IPS DF 6.9 (cell line): ENCODE results near the gene OPN1SW.

Source experiments
- DNase-seq: peaks from one replicate; pipeline ENCODE4 v3.0.0-alpha.2; 2013; ENCODE audit warnings: low read depth, low spot score
- H3K27ac ChIP-seq: one replicate; pipeline ENCODE4 v1.5.1; 2013; ENCODE audit warnings: low read length, control low read depth
- H3K27me3 ChIP-seq: 2 replicates; pipeline ENCODE4 v1.6.1; 2013; ENCODE audit warnings: mild to moderate bottlenecking, low read length; ENCODE audit not compliant: control insufficient read depth, insufficient read depth
- H3K36me3 ChIP-seq: 2 replicates; pipeline ENCODE4 v1.6.1; 2013; ENCODE audit warnings: low read length; ENCODE audit not compliant: control insufficient read depth, insufficient read depth
- H3K4me1 ChIP-seq: 2 replicates; pipeline ENCODE4 v1.6.1; 2013; ENCODE audit warnings: low read length; ENCODE audit not compliant: control insufficient read depth, insufficient read depth
- H3K4me3 ChIP-seq: 2 replicates; pipeline ENCODE4 v1.5.1; 2013; ENCODE audit warnings: mild to moderate bottlenecking, low read length
- H3K9me3 ChIP-seq: 2 replicates; pipeline ENCODE4 v1.6.1; 2013; ENCODE audit warnings: low read length, inconsistent platforms; ENCODE audit not compliant: control insufficient read depth, insufficient read depth
- WGBS: extraction: QIAGEN DNeasy Blood & Tissue Kit; methylation state at CpG from one replicate; pipeline ENCODE4 v1.1.7; 2013; ENCODE audit warnings: mixed read lengths, missing lambda C conversion rate; ENCODE audit not compliant: insufficient read length, insufficient coverage; 5-methylcytosine and 5-hydroxymethylcytosine counted together

The OPN1SW gene, protein sequence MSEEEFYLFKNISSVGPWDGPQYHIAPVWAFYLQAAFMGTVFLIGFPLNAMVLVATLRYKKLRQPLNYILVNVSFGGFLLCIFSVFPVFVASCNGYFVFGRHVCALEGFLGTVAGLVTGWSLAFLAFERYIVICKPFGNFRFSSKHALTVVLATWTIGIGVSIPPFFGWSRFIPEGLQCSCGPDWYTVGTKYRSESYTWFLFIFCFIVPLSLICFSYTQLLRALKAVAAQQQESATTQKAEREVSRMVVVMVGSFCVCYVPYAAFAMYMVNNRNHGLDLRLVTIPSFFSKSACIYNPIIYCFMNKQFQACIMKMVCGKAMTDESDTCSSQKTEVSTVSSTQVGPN

DNA sequence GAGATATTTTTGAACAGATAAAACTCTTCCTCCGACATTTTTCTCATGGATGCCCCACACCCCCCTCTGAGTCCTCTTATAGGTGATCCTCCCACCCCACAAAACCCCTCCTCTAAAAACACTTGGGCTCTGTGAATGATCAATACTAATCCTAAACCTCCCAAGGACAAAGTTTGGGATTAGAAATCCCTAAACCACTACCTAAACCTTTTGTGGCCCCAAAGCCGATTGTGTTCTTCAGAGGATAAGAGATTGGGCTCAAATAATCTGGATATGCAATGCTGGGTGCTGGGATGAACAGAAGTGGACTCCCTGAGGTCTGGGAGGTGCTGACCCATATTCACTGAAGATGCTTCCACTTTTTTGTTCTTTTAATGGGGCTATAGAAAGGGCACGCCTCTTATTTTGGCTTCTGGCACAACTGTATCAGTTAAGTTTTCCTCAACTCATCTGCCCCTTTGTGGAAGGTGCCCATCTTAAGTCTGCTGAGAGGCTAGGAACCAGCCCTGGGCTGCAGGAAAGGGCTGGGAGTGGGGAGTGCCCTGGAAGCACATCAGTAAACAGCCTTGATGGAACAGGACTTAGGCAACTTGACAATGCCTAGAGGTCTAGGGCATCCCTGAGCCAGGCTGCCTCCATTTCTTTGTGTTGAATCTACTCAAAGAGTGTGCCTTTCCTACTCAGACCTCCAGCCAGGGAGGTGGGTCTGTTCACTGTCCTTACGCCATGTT, at the start of gene OPN1SW:
Gene OPN1SW, minus strand, starts transcription at position 51 of the 731 bp plus-strand sequence. Its CDS starts 13 bp downstream, at position 38.
- no peaks in the 10 kb centered on the region for H3K36me3 ChIP-seq
- H3K27ac ChIP-seq = no peak within 1 kb of the TSS
- H3K4me1 ChIP-seq = no peaks in the 10 kb centered on the region
- no peaks in the 10 kb centered on the region for H3K27me3 ChIP-seq
- no peak for DNase-seq
- WGBS = no CpG with 5 or more reads among the region's 4 CpGs
- H3K9me3 ChIP-seq = no peaks in the 10 kb centered on the region
- H3K4me3 ChIP-seq = no peak within 1 kb of the TSS

GRCh38 chr7:128821724-128822123, 46.1 kb upstream of the OPN1SW start:
- Histone ChIP-seq H3K27ac (no peak overlapping the region), H3K9me3 (no peaks in the 10 kb centered on the region), H3K4me1 (no peaks in the 10 kb centered on the region), H3K36me3 (no peaks in the 10 kb centered on the region), H3K27me3 (no peaks in the 10 kb centered on the region), H3K4me3 (no peak overlapping the region)
- DNase-seq = no peak
- no CpG with 5 or more reads among the region's 4 CpGs for WGBS

DNA sequence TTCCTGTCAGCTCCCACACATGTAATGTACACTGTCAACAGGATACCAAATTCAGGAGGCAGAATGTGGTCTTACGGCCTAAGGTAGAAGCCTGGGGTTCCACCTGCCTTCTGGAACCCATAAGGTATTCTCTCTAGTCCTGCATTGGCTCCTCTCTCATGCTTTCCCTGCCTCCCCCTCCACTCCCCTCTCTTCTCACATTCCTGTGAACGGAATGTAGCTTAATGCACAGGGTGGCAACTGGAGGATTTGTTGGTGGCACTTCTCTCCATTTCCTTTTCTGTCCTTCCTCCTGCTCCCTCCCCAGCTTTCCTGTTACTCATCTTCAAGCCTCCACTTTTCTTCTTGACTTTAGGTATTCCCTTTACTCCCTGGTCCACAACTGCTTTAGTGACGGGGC, 43.1 kb upstream of the OPN1SW start:
- Histone ChIP-seq H3K27me3 (no peaks in the 10 kb centered on the region), H3K4me1 (no peaks in the 10 kb centered on the region), H3K4me3 (no peak overlapping the region), H3K36me3 (no peaks in the 10 kb centered on the region), H3K27ac (no peak overlapping the region), H3K9me3 (no peaks in the 10 kb centered on the region)
- WGBS = no CpG with 5 or more reads among the region's 3 CpGs
- DNase-seq = no peak

GRCh38 chr7:128815289-128815942, 39.8 kb upstream of the OPN1SW start:
- DNase-seq = no peak
- Histone ChIP-seq H3K27ac (no peak overlapping the region), H3K4me1 (0 out of 2 replicates have a peak, but pooled peaks cover 3% of the 10 kb centered on the region), H3K27me3 (no peaks in the 10 kb centered on the region), H3K36me3 (no peaks in the 10 kb centered on the region), H3K9me3 (no peaks in the 10 kb centered on the region), H3K4me3 (no peak overlapping the region)
- WGBS = no CpG with 5 or more reads among the region's 7 CpGs

DNA sequence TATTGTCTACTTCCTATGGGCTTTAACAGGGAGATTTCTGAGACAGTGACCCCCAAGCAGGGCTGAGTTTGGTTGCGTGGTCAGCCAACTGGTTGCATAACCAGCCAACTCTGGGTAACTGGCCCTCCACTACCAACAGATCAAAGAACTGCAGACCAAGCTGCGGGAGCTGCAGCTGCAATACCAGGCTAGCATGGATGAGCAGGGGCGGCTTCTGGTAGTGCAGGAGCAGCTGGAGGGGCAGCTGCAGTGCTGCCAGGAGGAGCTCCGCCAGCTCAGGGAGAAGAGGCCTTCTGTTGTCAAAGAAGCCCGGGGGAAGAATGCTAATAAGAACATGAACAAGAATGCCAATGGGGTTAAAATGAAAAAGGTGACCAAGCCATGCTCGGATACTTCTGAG, 38.9 kb upstream of the OPN1SW start:
- H3K4me3 ChIP-seq = no peak overlapping the region
- no peak overlapping the region for H3K27ac ChIP-seq
- 0 out of 2 replicates have a peak, but pooled peaks cover 3% of the 10 kb centered on the region for H3K4me1 ChIP-seq
- DNase-seq = no peak
- H3K27me3 ChIP-seq = no peaks in the 10 kb centered on the region
- no peaks in the 10 kb centered on the region for H3K9me3 ChIP-seq
- no CpG with 5 or more reads among the region's 6 CpGs for WGBS
- peaks cover 2% of the 10 kb centered on the region; the same call in 1 of the 2 replicates for H3K36me3 ChIP-seq

- no peak for DNase-seq
- no CpG with 5 or more reads among the region's 11 CpGs for WGBS
- Histone ChIP-seq H3K27me3 (no peaks in the 10 kb centered on the region), H3K27ac (no peak overlapping the region), H3K4me3 (no peak overlapping the region), H3K4me1 (0 out of 2 replicates have a peak, but pooled peaks cover 3% of the 10 kb centered on the region), H3K9me3 (no peaks in the 10 kb centered on the region), H3K36me3 (peaks cover 2% of the 10 kb centered on the region; the same call in 1 of the 2 replicates)
These were observed 37.0 kb upstream of the OPN1SW start for GRCh38 chr7:128812514-128813168.

GRCh38 chr7:128811631-128812430, 36.2 kb upstream of the OPN1SW start:
- WGBS = no CpG with 5 or more reads among the region's 11 CpGs
- H3K27me3 ChIP-seq = no peaks in the 10 kb centered on the region

DNA sequence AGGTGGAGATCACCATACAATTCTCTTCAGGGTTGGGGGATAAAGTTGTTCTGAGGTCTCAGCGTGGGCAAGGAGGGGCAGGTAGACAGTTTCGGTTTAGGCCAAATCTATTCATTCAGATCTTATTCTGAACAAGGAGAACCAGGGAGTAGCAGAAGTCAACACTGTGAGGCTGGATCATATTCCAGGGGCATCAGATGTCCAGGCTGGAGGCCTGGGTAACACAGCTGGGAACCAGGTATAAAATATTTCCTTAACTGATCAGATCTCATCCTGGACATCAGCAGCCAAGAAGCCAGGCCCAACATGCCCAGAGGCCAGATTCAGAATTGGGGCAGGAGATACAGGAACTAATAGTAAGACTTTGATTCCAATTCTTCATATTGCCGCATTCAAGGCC, 35.4 kb upstream of the OPN1SW start:
- WGBS = no CpG with 5 or more reads among the region's 3 CpGs
- H3K9me3 ChIP-seq = no peaks in the 10 kb centered on the region; the same call in 1 of the 2 replicates
- DNase-seq = no peak
- H3K27ac ChIP-seq = no peak overlapping the region
- no peak overlapping the region for H3K4me3 ChIP-seq
- H3K4me1 ChIP-seq = 0 out of 2 replicates have a peak, but pooled peaks cover 3% of the 10 kb centered on the region
- peaks cover 13% of the 10 kb centered on the region for H3K36me3 ChIP-seq
- no peaks in the 10 kb centered on the region for H3K27me3 ChIP-seq

More at GRCh38 chr7:128811631-128812430, 36.2 kb upstream of the OPN1SW start:
- Histone ChIP-seq H3K36me3 (peaks cover 7% of the 10 kb centered on the region; the same call in 1 of the 2 replicates), H3K4me1 (0 out of 2 replicates have a peak, but pooled peaks cover 3% of the 10 kb centered on the region), H3K9me3 (no peaks in the 10 kb centered on the region), H3K27ac (no peak overlapping the region), H3K4me3 (no peak overlapping the region)
- no peak for DNase-seq

DNA sequence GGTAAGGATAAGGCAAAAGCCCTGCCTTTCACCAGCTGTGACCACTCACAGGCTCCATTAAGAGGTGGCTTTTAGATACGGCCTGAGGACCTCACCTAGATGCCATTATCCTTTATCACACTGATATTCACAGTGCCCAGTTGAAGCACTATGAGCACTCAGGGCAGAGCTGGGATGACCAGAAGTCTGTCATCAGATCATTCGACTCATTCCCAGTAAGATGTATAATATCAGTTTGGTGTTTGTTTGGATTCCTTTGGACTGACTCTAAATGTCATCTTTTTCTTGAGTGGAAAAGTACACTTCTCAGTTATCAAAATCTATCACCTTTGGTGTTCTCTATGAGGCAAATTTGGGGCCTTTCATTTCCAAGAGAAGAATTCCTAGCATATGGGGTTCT, 34.9 kb upstream of the OPN1SW start:
- WGBS = no CpG with 5 or more reads among the region's 2 CpGs

More for the DNA sequence above, 34.9 kb upstream of the OPN1SW start:
- H3K9me3 ChIP-seq = no peaks in the 10 kb centered on the region; the same call in 1 of the 2 replicates
- H3K36me3 ChIP-seq = peaks cover 17% of the 10 kb centered on the region
- H3K4me1 ChIP-seq = 0 out of 2 replicates have a peak, but pooled peaks cover 3% of the 10 kb centered on the region
- no peak for DNase-seq
- H3K27me3 ChIP-seq = no peaks in the 10 kb centered on the region
- H3K4me3 ChIP-seq = no peak overlapping the region
- H3K27ac ChIP-seq = no peak overlapping the region
